Thymus (tissue), 11 donors: ENCODE measurements around the gene NUDT17. TPM values are rescaled to one million over a fixed set of nuclear protein-coding genes. Genes with fewer than 3 reads are reported as not detected.
A peak's percentile ranks its signal among the peaks of the same experiment; 100 is the strongest.
"Not testable (repeated sequence)": the region's sequence is repeated elsewhere in the genome, so short reads cannot be mapped to it uniquely, and the experiment has no call there.

Source experiments
- DNase-seq, 9 donors: peaks; one replicate each; pipeline ENCODE4 v3.0.0-alpha.2; 2013; ENCODE audit warnings: low spot score in 9 of 9, low read depth in 6 of 9, missing footprints in 1 of 9
- H3K27ac ChIP-seq, 2 donors: one replicate each; pipeline ENCODE4 v1.5.1; 2013; ENCODE audit warnings: control low read depth in 1 of 2, low read depth in 1 of 2, low read length in 1 of 2, mild to moderate bottlenecking in 1 of 2, moderate library complexity in 1 of 2
- H3K27me3 ChIP-seq, 2 donors: one replicate each; pipeline ENCODE4 v1.5.1; 2013; ENCODE audit warnings: low read length in 1 of 2; ENCODE audit not compliant: control insufficient read depth in 2 of 2, insufficient read depth in 1 of 2
- H3K36me3 ChIP-seq, 2 donors: one replicate each; pipeline ENCODE4 v1.5.1; 2013; ENCODE audit warnings: low read length in 1 of 2, mild to moderate bottlenecking in 1 of 2, moderate library complexity in 1 of 2; ENCODE audit not compliant: control insufficient read depth in 2 of 2, insufficient read depth in 2 of 2
- H3K4me1 ChIP-seq, 2 donors: one replicate each; pipeline ENCODE4 v1.5.1; 2013; ENCODE audit warnings: low read length in 2 of 2; ENCODE audit not compliant: control insufficient read depth in 2 of 2, insufficient read depth in 2 of 2
- H3K4me3 ChIP-seq, 2 donors: one replicate each; pipeline ENCODE4 v1.5.1; 2013; ENCODE audit warnings: low read length in 2 of 2, control low read depth in 1 of 2, mild to moderate bottlenecking in 1 of 2
- H3K9me3 ChIP-seq, 2 donors: one replicate each; pipeline ENCODE4 v1.5.1; 2013; ENCODE audit warnings: low read length in 1 of 2, mild to moderate bottlenecking in 1 of 2; ENCODE audit not compliant: control insufficient read depth in 2 of 2, insufficient read depth in 1 of 2
- WGBS: extraction: QIAGEN DNeasy Blood & Tissue Kit; methylation state at CpG from one replicate; pipeline ENCODE4 v1.1.7; 2013; 5-methylcytosine and 5-hydroxymethylcytosine counted together
- polyA plus RNA-seq: library from polyadenylated mRNA; stranded (reverse); fragments of 200-250 nt; gene quantifications from one replicate; pipeline ENCODE4 v1.2.3, GENCODE V29; 2013
- total RNA-seq: library from RNA; stranded (reverse); fragments of 120-200 nt; gene quantifications from one replicate; pipeline ENCODE4 v1.2.4, GENCODE V29; 2013
- donor health status: healthy.

The NUDT17 gene
- total and polyA plus RNA-seq, 2 donors, result 3.7 to 6.0 TPM

DNA sequence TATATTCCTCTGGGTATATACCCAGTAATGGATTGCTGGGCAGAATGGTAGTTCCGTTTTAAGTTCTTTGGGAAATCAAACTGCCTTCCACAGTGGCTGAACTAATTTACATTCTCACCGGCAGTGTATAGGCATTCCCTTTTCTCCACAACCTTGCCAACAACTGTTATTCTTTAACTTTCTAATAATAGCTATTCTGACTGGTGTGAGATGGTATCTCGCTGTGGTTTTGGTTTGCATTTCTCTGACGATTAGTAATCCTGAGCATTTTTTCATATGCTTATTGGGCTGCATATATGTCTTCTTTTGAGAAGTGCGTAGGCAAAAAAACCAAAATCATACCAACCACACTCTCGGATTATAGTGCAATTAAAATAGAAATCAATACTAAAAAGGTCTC, 27.3 kb upstream of the NUDT17 start:
- not testable (repeated sequence) for H3K27me3 ChIP-seq, DNase-seq, H3K4me3 ChIP-seq, H3K4me1 ChIP-seq, H3K9me3 ChIP-seq, H3K27ac ChIP-seq, H3K36me3 ChIP-seq
- 34% methylated on average over 4 of the region's 6 CpGs for WGBS

DNA sequence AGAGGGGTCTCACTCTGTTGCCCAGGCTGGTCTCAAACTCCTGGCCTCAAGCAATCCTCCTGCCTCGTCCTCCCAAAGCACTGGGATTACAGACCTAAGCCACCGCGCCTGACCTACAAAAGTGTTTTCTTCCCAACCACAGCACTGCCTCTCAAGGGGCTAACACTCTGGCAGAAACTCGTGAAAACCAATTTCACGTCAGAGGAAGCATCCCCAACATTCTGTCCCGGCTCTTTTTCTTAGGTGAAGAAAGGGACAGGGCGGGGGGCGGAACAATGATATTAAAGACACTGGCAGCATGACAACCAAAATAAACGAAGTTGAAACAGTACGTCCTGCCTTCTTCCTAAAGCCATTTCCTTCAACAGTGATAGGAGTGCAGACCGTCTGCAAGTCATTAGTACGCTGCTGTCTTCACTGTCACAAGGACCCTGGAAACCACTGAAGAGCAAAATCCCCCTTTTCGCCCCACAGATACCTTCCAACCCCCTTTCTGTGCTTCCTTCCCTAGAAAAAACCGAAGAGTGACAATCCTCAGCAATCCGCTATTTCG, 22.6 kb upstream of the NUDT17 start:
- H3K27ac ChIP-seq, H3K9me3 ChIP-seq, H3K27me3 ChIP-seq, H3K4me1 ChIP-seq, DNase-seq, H3K4me3 ChIP-seq: not testable (repeated sequence)
- H3K36me3 ChIP-seq, result peaks cover 10 to 17% of the 10 kb centered on the region in 2 donors
- WGBS, result 51% methylated on average over 4 of the region's 16 CpGs

DNA sequence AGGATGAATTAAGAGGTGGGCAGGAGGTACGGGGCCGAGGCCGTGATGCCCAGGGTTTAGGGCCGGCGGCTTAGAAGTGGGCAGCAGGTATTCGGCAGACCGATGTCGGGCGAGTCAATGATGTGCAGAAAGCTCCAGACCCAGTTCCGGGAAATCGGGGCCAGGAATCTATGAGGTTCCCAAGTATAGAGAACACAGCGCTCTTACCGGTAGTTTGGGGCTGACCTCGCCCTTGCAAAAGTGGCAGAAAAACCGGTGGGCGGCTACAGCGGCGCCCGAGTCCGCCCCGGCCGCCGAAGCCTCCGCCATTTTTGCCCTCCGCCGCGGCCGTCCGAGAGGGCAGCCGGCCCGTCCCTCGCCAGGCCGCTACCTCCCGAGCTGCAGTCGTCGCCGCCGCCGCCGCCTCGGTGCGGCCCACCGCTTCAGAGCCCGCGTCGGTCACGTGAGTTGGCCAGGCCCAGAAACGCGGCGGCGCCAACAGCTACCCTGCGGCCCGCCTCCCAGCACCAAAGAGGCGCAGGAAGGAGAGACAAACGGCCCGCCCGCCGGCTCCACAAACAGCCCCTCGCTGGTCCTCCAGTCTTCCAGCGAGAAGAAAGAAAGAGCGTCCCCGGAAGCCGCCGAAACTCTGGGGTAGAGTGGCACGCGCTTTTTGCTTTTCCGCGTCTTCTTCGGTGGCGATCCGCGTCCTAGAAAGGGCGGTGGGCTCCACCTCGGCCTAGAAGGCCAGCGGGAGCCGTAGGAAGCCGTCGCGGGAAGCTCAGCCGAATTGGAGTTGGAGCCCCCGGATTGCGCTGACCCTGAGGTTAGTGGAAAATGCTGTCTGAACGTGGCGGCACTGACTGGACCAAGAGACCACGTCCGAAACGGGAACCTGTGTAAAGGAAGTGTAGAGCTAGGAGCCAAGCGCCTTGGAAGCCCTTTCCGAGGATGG, 21.6 kb upstream of the NUDT17 start, which contains the start of the genes POLR3C and RNF115:
TSS of gene POLR3C (plus strand) at position 636 of the 934 bp plus-strand sequence. CDS start 1,577 bp downstream, outside the sequence.
TSS of gene RNF115 (minus strand) at position 531 of the 934 bp plus-strand sequence. CDS start at position 309, 222 bp downstream.
- peak in 8 of 9 donors; percentile 51 to 94 (median 86) for DNase-seq
- Histone ChIP-seq H3K27ac (peak within 1 kb of the TSS; percentile 71 to 91), H3K4me1 (peaks cover 0 to 2% of the 10 kb centered on the region in 2 donors), H3K4me3 (peak within 1 kb of the TSS; percentile 88 to 89), H3K9me3 (no peaks in the 10 kb centered on the region), H3K27me3 (no peaks in the 10 kb centered on the region), H3K36me3 (peaks cover 16 to 26% of the 10 kb centered on the region in 2 donors)
- WGBS, result 1% methylated on average over 89 of the region's 89 CpGs

DNA sequence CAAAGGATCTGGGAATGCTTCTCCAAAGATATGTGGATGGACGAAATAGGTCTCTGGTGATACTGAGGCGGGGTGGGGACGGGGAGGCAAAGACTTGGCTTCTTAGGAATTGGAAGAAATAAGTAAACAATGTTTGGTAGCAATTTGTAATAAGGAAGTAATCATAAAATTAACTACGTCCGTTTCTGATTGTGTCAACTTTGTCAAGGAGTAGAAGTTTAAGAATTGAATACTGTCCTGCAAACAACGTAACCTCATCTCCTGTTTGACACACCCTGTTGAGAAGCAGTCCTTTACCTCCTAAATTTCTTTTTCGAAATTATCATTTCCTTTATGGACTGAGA, 21.0 kb upstream of the NUDT17 start:
- DNase-seq, result no peak
- H3K4me1 ChIP-seq, result peaks cover 0 to 2% of the 10 kb centered on the region in 2 donors
- H3K9me3 ChIP-seq, result no peaks in the 10 kb centered on the region
- peaks cover 21 to 32% of the 10 kb centered on the region in 2 donors for H3K36me3 ChIP-seq
- H3K27me3 ChIP-seq, result no peaks in the 10 kb centered on the region
- peak overlapping the region; percentile 71 to 91 for H3K27ac ChIP-seq
- under 1% methylated on average over 7 of the region's 7 CpGs for WGBS
- H3K4me3 ChIP-seq, result peak overlapping the region; percentile 88 to 89

DNA sequence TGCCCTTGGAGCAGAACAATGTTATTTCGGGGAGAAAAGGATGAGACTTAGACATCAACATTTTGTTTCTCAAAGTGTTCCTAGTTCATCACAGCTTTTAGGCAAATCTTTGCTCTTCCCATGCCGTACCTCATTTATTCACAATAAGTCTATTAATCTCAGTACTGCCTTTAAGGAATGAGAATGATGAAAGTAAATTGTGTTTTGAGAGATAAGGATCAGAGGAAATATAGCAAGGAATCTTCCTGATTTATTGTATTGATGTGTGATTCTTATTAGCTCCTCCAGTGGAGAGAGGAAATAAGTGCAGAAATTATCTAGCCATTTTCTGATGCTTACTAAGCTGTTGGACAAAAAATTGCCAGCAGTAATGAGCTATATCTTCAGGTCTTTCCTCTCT, 19.4 kb upstream of the NUDT17 start:
- Histone ChIP-seq H3K4me3 (no peak overlapping the region), H3K4me1 (peaks cover 0 to 2% of the 10 kb centered on the region in 2 donors), H3K27ac (no peak overlapping the region), H3K36me3 (peaks cover 30 to 48% of the 10 kb centered on the region in 2 donors), H3K27me3 (no peaks in the 10 kb centered on the region), H3K9me3 (no peaks in the 10 kb centered on the region)
- DNase-seq, result no peak
- WGBS, result 96% methylated on average over 2 of the region's 2 CpGs

DNA sequence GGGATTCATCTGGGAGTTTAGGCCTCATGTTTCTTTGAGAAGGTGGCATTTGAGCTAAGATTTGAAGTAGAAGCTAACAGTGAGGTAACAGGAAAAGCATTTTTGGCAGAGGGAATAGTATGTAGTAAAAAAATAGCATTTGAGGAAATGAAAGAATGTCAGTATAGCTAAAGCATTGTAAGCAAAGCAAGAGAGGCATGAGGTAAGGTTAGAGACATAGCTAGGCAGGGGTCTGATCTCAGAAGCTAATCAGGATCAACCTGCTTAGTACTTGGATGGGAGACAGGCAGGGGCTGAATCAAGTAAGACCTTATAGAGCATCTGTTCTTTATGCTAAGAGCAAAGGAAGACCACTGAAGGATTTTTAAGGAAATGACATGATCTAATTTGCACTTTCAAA, 17.5 kb upstream of the NUDT17 start:
- H3K27me3 ChIP-seq, result no peaks in the 10 kb centered on the region
- peak overlapping the region in 1 of 2 donors; percentile 68 for H3K27ac ChIP-seq
- peaks cover 0 to 2% of the 10 kb centered on the region in 2 donors for H3K4me1 ChIP-seq
- no peak for DNase-seq
- H3K36me3 ChIP-seq, result peaks cover 38 to 55% of the 10 kb centered on the region in 2 donors
- H3K9me3 ChIP-seq, result no peaks in the 10 kb centered on the region
- no peak overlapping the region for H3K4me3 ChIP-seq

DNA sequence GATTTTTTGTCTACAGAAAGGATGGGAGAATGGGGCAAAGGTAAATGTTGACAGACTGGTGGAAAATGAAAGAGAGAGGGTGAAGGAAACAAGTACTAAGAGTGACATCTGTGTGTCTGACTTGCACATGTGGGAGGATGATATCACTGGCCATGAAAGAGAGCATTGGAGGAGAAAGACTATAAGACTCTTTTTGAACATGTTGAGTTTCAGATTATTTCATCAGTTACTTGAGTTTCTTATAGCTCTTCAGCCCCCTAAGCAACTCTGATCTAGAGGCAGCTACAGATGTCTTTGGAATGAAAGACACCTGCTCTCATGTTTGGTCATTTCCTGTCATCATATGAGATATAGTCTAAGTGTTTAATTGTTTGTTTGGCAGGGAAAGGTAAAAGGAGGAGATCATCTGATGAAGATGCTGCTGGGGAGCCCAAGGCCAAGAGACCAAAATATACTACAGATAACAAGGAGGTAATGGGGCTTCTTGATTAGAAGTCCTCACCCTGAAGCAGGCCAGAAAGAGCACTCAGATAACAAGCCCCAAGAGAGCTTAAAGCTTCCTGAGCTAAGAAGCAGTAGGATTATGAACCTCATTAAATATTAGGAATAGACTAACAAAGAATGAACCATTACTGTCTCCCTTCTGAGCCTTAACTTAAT, 16.9 kb upstream of the NUDT17 start:
- Histone ChIP-seq H3K9me3 (no peaks in the 10 kb centered on the region), H3K36me3 (peaks cover 42 to 60% of the 10 kb centered on the region in 2 donors), H3K4me3 (no peak overlapping the region), H3K4me1 (peaks cover 0 to 2% of the 10 kb centered on the region in 2 donors), H3K27me3 (no peaks in the 10 kb centered on the region), H3K27ac (peak overlapping the region in 1 of 2 donors; percentile 68)
- peak in 1 of 9 donors; percentile 34 for DNase-seq

DNA sequence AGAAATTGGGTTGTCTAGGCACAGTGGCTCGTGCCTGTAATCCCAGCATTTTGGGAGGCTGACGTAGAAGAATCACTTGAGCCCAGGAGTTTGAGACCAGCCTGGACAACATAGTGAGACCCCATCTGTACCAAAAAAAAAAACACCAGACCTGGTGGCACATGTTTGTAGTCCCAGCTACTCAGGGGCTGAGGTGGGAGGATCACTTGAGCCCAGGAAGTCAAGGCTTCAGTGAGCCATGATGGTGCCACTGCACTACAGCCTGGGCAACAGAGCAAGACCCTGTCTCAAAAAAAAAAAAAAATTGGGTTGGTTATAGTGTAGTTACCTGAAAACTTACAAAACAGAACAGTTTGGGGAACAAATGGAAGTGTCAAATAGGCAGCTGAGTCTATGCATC, 14.6 kb upstream of the NUDT17 start:
- H3K27ac ChIP-seq, result not testable (repeated sequence)
- WGBS, result 98% methylated on average over 2 of the region's 2 CpGs
- H3K36me3 ChIP-seq, result peaks cover 56 to 78% of the 10 kb centered on the region in 2 donors

DNA sequence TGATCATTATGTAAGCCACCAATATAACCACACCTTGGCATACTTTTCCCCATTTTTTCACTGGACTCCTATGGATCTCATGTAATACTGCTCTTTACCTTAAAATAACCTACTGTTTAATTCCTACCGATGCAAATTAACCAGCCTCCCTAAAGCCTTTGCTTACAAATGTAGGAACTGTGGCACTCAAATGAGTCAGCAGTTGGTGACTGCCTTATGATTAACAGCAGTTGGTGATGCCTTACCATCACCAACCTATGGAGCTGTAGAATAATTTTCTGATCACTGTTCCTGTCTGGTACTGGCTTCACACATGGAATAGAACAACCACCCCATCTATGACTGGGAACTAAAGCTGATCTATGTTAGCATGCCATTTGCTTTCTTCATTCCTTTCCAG, 7.8 kb upstream of the NUDT17 start:
- Histone ChIP-seq H3K9me3 (no peaks in the 10 kb centered on the region), H3K27ac (no peak overlapping the region), H3K36me3 (peaks cover 57 to 84% of the 10 kb centered on the region in 2 donors), H3K4me1 (no peaks in the 10 kb centered on the region), H3K4me3 (no peak overlapping the region), H3K27me3 (no peaks in the 10 kb centered on the region)
- WGBS, result 98% methylated on average over 1 of the region's 1 CpG
- DNase-seq, result no peak

More for the DNA sequence above, 14.6 kb upstream of the NUDT17 start:
- not testable (repeated sequence) for DNase-seq, H3K27me3 ChIP-seq, H3K4me1 ChIP-seq, H3K4me3 ChIP-seq, H3K9me3 ChIP-seq
